ENCODE results near the gene NRARP.

GRCh38 chr9:137268538-137269201, 33.4 kb downstream of the NRARP start:
- TF ChIP-seq SUZ12 (IDR thresholded peaks at IDR 0.05) (no peak), FOXK2 (IDR thresholded peaks at IDR 0.05) (no peak), FOXM1 (IDR thresholded peaks at IDR 0.05; ENCODE audit: borderline replicate concordance) (no peak)
